Activated T-cell treated with anti-CD3 and anti-CD28 coated beads, Interleukin-2, amount 50 U/mL, for 24 hours (primary cell): ENCODE results near the gene RALA.
"Not testable (repeated sequence)": the region's sequence is repeated elsewhere in the genome, so short reads cannot be mapped to it uniquely, and the experiment has no call there.

Experiments used
- DNase-seq: peaks from one replicate; pipeline ENCODE4 v3.0.0-alpha.2; 2020
- H3K27ac Mint-ChIP-seq: 2 replicates; pipeline ENCODE4 v1.8.0; 2020; ENCODE audit warnings: mild to moderate bottlenecking, mixed read lengths
- H3K27me3 Mint-ChIP-seq: 2 replicates; pipeline ENCODE4 v1.8.0; 2020; ENCODE audit warnings: mixed read lengths
- H3K36me3 Mint-ChIP-seq: 2 replicates; pipeline ENCODE4 v1.8.0; 2020; ENCODE audit warnings: low read depth, mixed read lengths
- H3K4me1 Mint-ChIP-seq: 2 replicates; pipeline ENCODE4 v1.8.0; 2020; ENCODE audit warnings: low read depth, mixed read lengths
- H3K4me3 Mint-ChIP-seq: 2 replicates; pipeline ENCODE4 v1.8.0; 2020; ENCODE audit warnings: mild to moderate bottlenecking, moderate library complexity, mixed read lengths
- H3K9me3 Mint-ChIP-seq: 2 replicates; pipeline ENCODE4 v1.8.0; 2020; ENCODE audit warnings: mixed read lengths

The RALA gene

GRCh38 chr7:39647816-39648215 is 24.4 kb downstream of the RALA start:
- H3K27me3 Mint-ChIP-seq = no peaks in the 10 kb centered on the region
- peak overlapping the region; percentile 22 for H3K27ac Mint-ChIP-seq
- H3K4me1 Mint-ChIP-seq = peaks cover 61% of the 10 kb centered on the region
- H3K4me3 Mint-ChIP-seq = no peak overlapping the region
- no peaks in the 10 kb centered on the region for H3K9me3 Mint-ChIP-seq
- peaks cover 38% of the 10 kb centered on the region for H3K36me3 Mint-ChIP-seq
- no peak for DNase-seq

GRCh38 chr7:39650676-39651075 is 27.3 kb downstream of the RALA start:
- H3K4me1 Mint-ChIP-seq = peaks cover 34% of the 10 kb centered on the region
- no peaks in the 10 kb centered on the region for H3K27me3 Mint-ChIP-seq
- H3K27ac Mint-ChIP-seq = no peak overlapping the region
- DNase-seq = no peak
- H3K36me3 Mint-ChIP-seq = peaks cover 44% of the 10 kb centered on the region
- H3K9me3 Mint-ChIP-seq = no peaks in the 10 kb centered on the region
- H3K4me3 Mint-ChIP-seq = no peak overlapping the region

GRCh38 chr7:39651265-39651664 is 27.9 kb downstream of the RALA start:
- H3K36me3 Mint-ChIP-seq = peaks cover 45% of the 10 kb centered on the region
- no peak overlapping the region for H3K4me3 Mint-ChIP-seq
- H3K9me3 Mint-ChIP-seq = no peaks in the 10 kb centered on the region
- DNase-seq = no peak
- H3K27ac Mint-ChIP-seq = no peak overlapping the region
- peaks cover 37% of the 10 kb centered on the region for H3K4me1 Mint-ChIP-seq
- no peaks in the 10 kb centered on the region for H3K27me3 Mint-ChIP-seq

- Mint-ChIP-seq H3K27ac (no peak overlapping the region), H3K4me3 (no peak overlapping the region), H3K9me3 (peaks cover 9% of the 10 kb centered on the region), H3K36me3 (peaks cover 49% of the 10 kb centered on the region), H3K27me3 (no peaks in the 10 kb centered on the region), H3K4me1 (peaks cover 32% of the 10 kb centered on the region)
- DNase-seq = no peak
These were observed 33.0 kb downstream of the RALA start for GRCh38 chr7:39656415-39656814.

- peaks cover 19% of the 10 kb centered on the region for H3K9me3 Mint-ChIP-seq
- peaks cover 51% of the 10 kb centered on the region for H3K4me1 Mint-ChIP-seq
- no peaks in the 10 kb centered on the region for H3K27me3 Mint-ChIP-seq
- H3K36me3 Mint-ChIP-seq = peaks cover 69% of the 10 kb centered on the region
- no peak for DNase-seq
- H3K27ac Mint-ChIP-seq = no peak overlapping the region
- H3K4me3 Mint-ChIP-seq = no peak overlapping the region
These were observed 36.1 kb downstream of the RALA start for GRCh38 chr7:39659356-39660013.

- H3K27ac Mint-ChIP-seq = no peak overlapping the region
- no peak overlapping the region for H3K4me3 Mint-ChIP-seq
- peaks cover 52% of the 10 kb centered on the region for H3K4me1 Mint-ChIP-seq
- DNase-seq = no peak
- no peaks in the 10 kb centered on the region for H3K27me3 Mint-ChIP-seq
- peaks cover 71% of the 10 kb centered on the region for H3K36me3 Mint-ChIP-seq
- peaks cover 19% of the 10 kb centered on the region for H3K9me3 Mint-ChIP-seq
These were observed 38.6 kb downstream of the RALA start for GRCh38 chr7:39661960-39662359.

GRCh38 chr7:39663263-39663662 is 39.9 kb downstream of the RALA start:
- DNase-seq = no peak

GRCh38 chr7:39664057-39664456 is 40.7 kb downstream of the RALA start:
- peaks cover 19% of the 10 kb centered on the region for H3K9me3 Mint-ChIP-seq
- no peak overlapping the region for H3K4me3 Mint-ChIP-seq
- H3K27ac Mint-ChIP-seq = no peak overlapping the region
- H3K36me3 Mint-ChIP-seq = peaks cover 72% of the 10 kb centered on the region
- H3K4me1 Mint-ChIP-seq = peaks cover 51% of the 10 kb centered on the region
- DNase-seq = no peak
- no peaks in the 10 kb centered on the region for H3K27me3 Mint-ChIP-seq

More at GRCh38 chr7:39663263-39663662, 39.9 kb downstream of the RALA start:
- H3K36me3 Mint-ChIP-seq = peaks cover 72% of the 10 kb centered on the region
- H3K4me1 Mint-ChIP-seq = peaks cover 51% of the 10 kb centered on the region
- no peaks in the 10 kb centered on the region for H3K27me3 Mint-ChIP-seq
- H3K4me3 Mint-ChIP-seq = no peak overlapping the region
- H3K27ac Mint-ChIP-seq = no peak overlapping the region
- peaks cover 19% of the 10 kb centered on the region for H3K9me3 Mint-ChIP-seq

GRCh38 chr7:39664585-39664984 is 41.2 kb downstream of the RALA start:
- Mint-ChIP-seq H3K4me3 (no peak overlapping the region), H3K27me3 (no peaks in the 10 kb centered on the region), H3K27ac (no peak overlapping the region), H3K36me3 (peaks cover 69% of the 10 kb centered on the region), H3K9me3 (peaks cover 19% of the 10 kb centered on the region), H3K4me1 (peaks cover 50% of the 10 kb centered on the region)
- DNase-seq = no peak

- Mint-ChIP-seq H3K27me3 (no peaks in the 10 kb centered on the region), H3K4me1 (peaks cover 46% of the 10 kb centered on the region), H3K9me3 (peaks cover 10% of the 10 kb centered on the region), H3K4me3 (no peak overlapping the region), H3K27ac (no peak overlapping the region), H3K36me3 (peaks cover 54% of the 10 kb centered on the region)
- DNase-seq = no peak
These were observed 43.2 kb downstream of the RALA start for GRCh38 chr7:39666562-39666961.

- Mint-ChIP-seq H3K4me3 (no peak overlapping the region), H3K27ac (no peak overlapping the region), H3K36me3 (peaks cover 49% of the 10 kb centered on the region), H3K4me1 (peaks cover 43% of the 10 kb centered on the region), H3K27me3 (no peaks in the 10 kb centered on the region), H3K9me3 (peaks cover 7% of the 10 kb centered on the region)
- DNase-seq = no peak
These were observed 44.1 kb downstream of the RALA start for GRCh38 chr7:39667341-39667923.

- not testable (repeated sequence) for H3K27me3 Mint-ChIP-seq, DNase-seq, H3K27ac Mint-ChIP-seq, H3K9me3 Mint-ChIP-seq, H3K4me3 Mint-ChIP-seq
- H3K36me3 Mint-ChIP-seq = peaks cover 41% of the 10 kb centered on the region
- H3K4me1 Mint-ChIP-seq = peaks cover 44% of the 10 kb centered on the region
These were observed 44.9 kb downstream of the RALA start for GRCh38 chr7:39668280-39668679.

GRCh38 chr7:39670052-39670451 is 46.7 kb downstream of the RALA start:
- no peak overlapping the region for H3K27ac Mint-ChIP-seq

GRCh38 chr7:39670934-39671333 is 47.6 kb downstream of the RALA start:
- DNase-seq = no peak
- peaks cover 29% of the 10 kb centered on the region for H3K36me3 Mint-ChIP-seq
- no peak overlapping the region for H3K27ac Mint-ChIP-seq
- no peak overlapping the region for H3K4me3 Mint-ChIP-seq
- H3K9me3 Mint-ChIP-seq = peaks cover 2% of the 10 kb centered on the region
- no peaks in the 10 kb centered on the region for H3K27me3 Mint-ChIP-seq
- peaks cover 30% of the 10 kb centered on the region for H3K4me1 Mint-ChIP-seq

More at GRCh38 chr7:39670052-39670451, 46.7 kb downstream of the RALA start:
- no peaks in the 10 kb centered on the region for H3K9me3 Mint-ChIP-seq
- H3K4me1 Mint-ChIP-seq = peaks cover 31% of the 10 kb centered on the region
- H3K36me3 Mint-ChIP-seq = peaks cover 29% of the 10 kb centered on the region
- no peaks in the 10 kb centered on the region for H3K27me3 Mint-ChIP-seq
- no peak overlapping the region for H3K4me3 Mint-ChIP-seq
- DNase-seq = no peak

- H3K4me3 Mint-ChIP-seq = no peak overlapping the region
- H3K27me3 Mint-ChIP-seq = no peaks in the 10 kb centered on the region
- peaks cover 26% of the 10 kb centered on the region for H3K4me1 Mint-ChIP-seq
- no peak for DNase-seq
- peaks cover 35% of the 10 kb centered on the region for H3K36me3 Mint-ChIP-seq
- H3K27ac Mint-ChIP-seq = no peak overlapping the region
- peaks cover 8% of the 10 kb centered on the region for H3K9me3 Mint-ChIP-seq
These were observed 48.8 kb downstream of the RALA start for GRCh38 chr7:39672176-39672575.
